Body of pancreas (tissue), 4 donors: Measurements from ENCODE around the gene HYAL1. TPM values are rescaled to one million over a fixed set of nuclear protein-coding genes. Genes with fewer than 3 reads are reported as not detected.

Experiments
- ATAC-seq: fragments of 150-250 bp; one replicate; pipeline ENCODE4 v1.9.1; 2016
- DNase-seq, 4 donors: peaks; one replicate each; pipeline ENCODE4 v3.0.0-alpha.2; 2019
- H3K27ac ChIP-seq, 4 donors: fragments of 200-600 bp; sonication (generic); 1 replicate in 3 of 4; 2 replicates in 1 of 4; pipeline versions ENCODE4 v1.5.1 to v1.6.1; 2016 to 2019; ENCODE audit warnings: mild to moderate bottlenecking in 1 of 4, mixed read lengths in 1 of 4, moderate library complexity in 1 of 4
- H3K27me3 ChIP-seq, 2 donors: fragments of 200-600 bp; sonication (generic); one replicate each; pipeline ENCODE4 v1.6.0; 2016; ENCODE audit warnings: mild to moderate bottlenecking in 1 of 2
- H3K36me3 ChIP-seq, 2 donors: fragments of 200-600 bp; sonication (generic); replicated peaks in 1 of 2; 2 replicates each; pipeline ENCODE4 v1.5.1; 2016; ENCODE audit warnings: low read depth in 2 of 2; ENCODE audit not compliant: insufficient read depth in 1 of 2
- H3K4me1 ChIP-seq: fragments of 200-600 bp; sonication (generic); one replicate; pipeline ENCODE4 v1.6.0; 2016
- H3K4me3 ChIP-seq, 2 donors: fragments of 200-600 bp; sonication (generic); 1 replicate in 1 of 2; 2 replicates in 1 of 2; pipeline ENCODE4 v1.5.1; 2016 to 2019
- H3K9me3 ChIP-seq, 3 donors: fragments of 200-600 bp; sonication (generic); 1 replicate in 2 of 3; 2 replicates in 1 of 3; pipeline ENCODE4 v1.5.1; 2016
- POLR2A ChIP-seq, 3 donors: fragments of 450-650 bp; IDR thresholded peaks; one replicate each; pipeline ENCODE4 v1.6.1; 2016; ENCODE audit warnings: antibody characterized with exemption in 3 of 3, mild to moderate bottlenecking in 2 of 3
- WGBS, 2 donors: methylation state at CpG; one replicate each; pipeline ENCODE4 v1.1.5; 2017; 5-methylcytosine and 5-hydroxymethylcytosine counted together
- intact Hi-C: fragments of 100-400 bp; cut with DNase I; formaldehyde crosslinking; loops from one replicate; pipeline ENCODE4 v1.15.1; 2023
- total RNA-seq, 2 donors: library from RNA; depleted of rRNA; stranded (reverse); fragments of >200 nt; gene quantifications; one replicate each; pipeline ENCODE4 v1.1.0, GENCODE V29; 2016
- TF ChIP-seq, protein P1 (sequence below), 7 experiments: fragments of 450-650 bp in 4 of 7; fragments of 200-600 bp in 3 of 7; sonication (generic) in 3 of 7; IDR thresholded peaks; one replicate each; pipeline ENCODE4 v1.5.1; 2016 to 2019; ENCODE audit warnings: antibody characterized with exemption in 7 of 7

Gene HYAL1
- total RNA-seq, 2 donors from 2014 or later: 13.0 to 20.4 TPM

DNA sequence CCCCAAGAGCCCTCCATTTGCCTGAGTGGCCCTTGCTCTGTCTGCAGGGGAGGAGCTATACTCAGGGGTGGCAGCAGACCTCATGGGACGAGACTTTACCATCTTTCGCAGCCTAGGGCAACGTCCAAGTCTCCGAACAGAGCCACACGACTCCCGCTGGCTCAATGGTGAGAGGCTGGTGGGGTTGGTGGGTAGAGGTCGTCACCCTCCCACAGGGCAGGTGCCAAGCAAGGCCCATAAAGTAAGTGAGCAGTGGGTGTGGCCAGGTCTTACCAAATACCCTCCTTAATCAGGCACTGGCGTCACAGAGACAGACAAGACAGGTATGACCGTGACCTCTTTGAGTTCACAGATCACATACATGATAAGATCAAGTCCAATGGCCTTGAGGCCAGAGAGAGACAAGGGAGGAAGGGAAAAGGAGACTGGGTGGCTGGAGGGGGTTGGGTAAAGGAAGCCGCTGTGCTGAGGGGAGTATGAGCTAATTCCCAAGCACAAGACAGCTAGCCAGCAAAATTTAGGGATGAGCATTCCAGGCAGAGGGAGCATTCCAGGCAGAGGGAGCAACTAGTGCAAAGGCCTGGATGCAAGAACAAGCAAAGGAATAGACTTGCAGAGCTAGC, 31.9 kb downstream of the HYAL1 start:
- WGBS, 2 donors: 20 to 40% methylated on average over 9 to 10 of the region's 10 CpGs
- Histone ChIP-seq H3K4me3 (no peak overlapping the region), H3K27me3 (no peaks in the 10 kb centered on the region), H3K9me3 (no peaks in the 10 kb centered on the region), H3K27ac (peak overlapping the region; percentile 93 to 97 (median 94)), H3K36me3 (no peaks in the 10 kb centered on the region), H3K4me1 (peaks cover 79% of the 10 kb centered on the region)
- intact Hi-C loops: loop anchor here (5.0 to 10.0 kb wide), 2 partner anchors 39 to 77 kb away; partner anchors contain the start of gene GNAT1
- ATAC-seq: no peak
- no peak for DNase-seq
- TF ChIP-seq POLR2A (IDR thresholded peaks at IDR 0.05): peak in 1 of 3 donors; percentile 18
- TF ChIP-seq, protein P1, sequence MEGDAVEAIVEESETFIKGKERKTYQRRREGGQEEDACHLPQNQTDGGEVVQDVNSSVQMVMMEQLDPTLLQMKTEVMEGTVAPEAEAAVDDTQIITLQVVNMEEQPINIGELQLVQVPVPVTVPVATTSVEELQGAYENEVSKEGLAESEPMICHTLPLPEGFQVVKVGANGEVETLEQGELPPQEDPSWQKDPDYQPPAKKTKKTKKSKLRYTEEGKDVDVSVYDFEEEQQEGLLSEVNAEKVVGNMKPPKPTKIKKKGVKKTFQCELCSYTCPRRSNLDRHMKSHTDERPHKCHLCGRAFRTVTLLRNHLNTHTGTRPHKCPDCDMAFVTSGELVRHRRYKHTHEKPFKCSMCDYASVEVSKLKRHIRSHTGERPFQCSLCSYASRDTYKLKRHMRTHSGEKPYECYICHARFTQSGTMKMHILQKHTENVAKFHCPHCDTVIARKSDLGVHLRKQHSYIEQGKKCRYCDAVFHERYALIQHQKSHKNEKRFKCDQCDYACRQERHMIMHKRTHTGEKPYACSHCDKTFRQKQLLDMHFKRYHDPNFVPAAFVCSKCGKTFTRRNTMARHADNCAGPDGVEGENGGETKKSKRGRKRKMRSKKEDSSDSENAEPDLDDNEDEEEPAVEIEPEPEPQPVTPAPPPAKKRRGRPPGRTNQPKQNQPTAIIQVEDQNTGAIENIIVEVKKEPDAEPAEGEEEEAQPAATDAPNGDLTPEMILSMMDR (IDR thresholded peaks at IDR 0.05): no peak

DNA sequence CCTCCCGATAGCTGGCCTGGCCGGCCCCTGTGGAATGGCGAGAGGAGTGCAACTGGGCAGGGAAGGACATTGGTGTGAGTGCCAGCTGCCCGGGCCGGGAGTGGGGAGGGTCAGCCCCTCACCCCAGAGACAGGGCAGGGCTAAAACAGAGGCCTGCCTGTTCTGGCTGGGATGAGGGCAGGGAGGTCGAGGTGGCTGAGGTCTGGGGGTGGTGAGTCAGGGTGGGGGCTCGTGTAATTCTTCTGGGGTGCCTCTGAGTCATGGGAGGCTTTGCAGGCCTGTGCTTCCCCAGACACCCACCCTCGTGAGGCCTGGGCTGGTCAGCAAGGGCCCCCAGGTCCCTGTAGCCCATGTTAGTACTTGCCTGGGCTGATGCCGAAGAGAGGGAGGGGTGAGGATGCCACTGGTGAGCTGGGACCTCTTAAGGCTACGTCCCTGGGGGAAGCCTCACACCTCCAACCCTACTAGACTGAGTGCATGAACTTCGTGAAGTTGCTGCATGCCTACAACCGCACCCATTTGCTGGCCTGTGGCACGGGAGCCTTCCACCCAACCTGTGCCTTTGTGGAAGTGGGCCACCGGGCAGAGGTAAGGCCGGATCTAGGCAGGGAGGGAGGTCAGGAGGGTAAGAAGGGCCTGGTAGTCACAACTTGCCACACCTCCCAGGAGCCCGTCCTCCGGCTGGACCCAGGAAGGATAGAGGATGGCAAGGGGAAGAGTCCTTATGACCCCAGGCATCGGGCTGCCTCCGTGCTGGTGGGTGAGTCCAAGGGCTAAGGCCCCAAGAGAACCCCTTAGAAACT, 32.8 kb downstream of the HYAL1 start:
- Histone ChIP-seq H3K4me1 (peaks cover 87% of the 10 kb centered on the region), H3K27ac (peak overlapping the region; percentile 93 to 97 (median 94)), H3K4me3 (no peak overlapping the region), H3K36me3 (no peaks in the 10 kb centered on the region), H3K27me3 (no peaks in the 10 kb centered on the region), H3K9me3 (no peaks in the 10 kb centered on the region)
- intact Hi-C loops: loop anchor here (5.0 to 10.0 kb wide), 2 partner anchors 38 to 76 kb away; partner anchors contain the start of gene GNAT1
- no peak for ATAC-seq
- TF ChIP-seq, protein P1 (IDR thresholded peaks at IDR 0.05): no peak
- TF ChIP-seq POLR2A (IDR thresholded peaks at IDR 0.05): no peak
- DNase-seq: no peak
- WGBS, 2 donors: 50 to 51% methylated on average over 10 to 19 of the region's 19 CpGs

DNA sequence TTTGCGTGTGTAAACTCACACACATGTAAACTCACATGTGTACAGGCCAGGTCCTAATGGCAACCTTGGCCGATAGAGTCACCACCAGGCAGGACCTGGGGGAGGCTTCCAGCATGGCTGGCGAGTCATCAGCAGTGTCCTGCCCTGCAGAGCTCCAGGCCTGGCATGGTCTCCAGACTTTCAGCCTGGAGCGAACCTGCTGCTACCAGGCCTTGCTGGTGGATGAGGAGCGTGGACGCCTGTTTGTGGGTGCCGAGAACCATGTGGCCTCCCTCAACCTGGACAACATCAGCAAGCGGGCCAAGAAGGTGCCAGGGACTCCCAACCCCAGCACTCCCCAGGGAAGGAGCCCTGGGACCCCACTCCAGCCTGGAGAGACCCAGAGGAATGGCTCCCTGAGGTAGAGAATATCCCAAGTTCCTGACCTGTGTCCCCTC, 33.4 kb downstream of the HYAL1 start:
- peaks cover 93% of the 10 kb centered on the region for H3K4me1 ChIP-seq
- peak overlapping the region in 1 of 2 donors; percentile 16 for H3K4me3 ChIP-seq
- no peaks in the 10 kb centered on the region for H3K27me3 ChIP-seq
- WGBS, 2 donors: 37 to 40% methylated on average over 1 to 8 of the region's 8 CpGs
- ATAC-seq (no peak), DNase-seq (no peak)
- no peak for TF ChIP-seq POLR2A (IDR thresholded peaks at IDR 0.05)
- TF ChIP-seq, protein P1 (IDR thresholded peaks at IDR 0.05): no peak
- no peaks in the 10 kb centered on the region for H3K36me3 ChIP-seq
- H3K27ac ChIP-seq: peak overlapping the region; percentile 93 to 97 (median 94)
- no peaks in the 10 kb centered on the region for H3K9me3 ChIP-seq
- intact Hi-C loops: loop anchor here (5.0 to 10.0 kb wide), 2 partner anchors 38 to 75 kb away; partner anchors contain the start of gene GNAT1

DNA sequence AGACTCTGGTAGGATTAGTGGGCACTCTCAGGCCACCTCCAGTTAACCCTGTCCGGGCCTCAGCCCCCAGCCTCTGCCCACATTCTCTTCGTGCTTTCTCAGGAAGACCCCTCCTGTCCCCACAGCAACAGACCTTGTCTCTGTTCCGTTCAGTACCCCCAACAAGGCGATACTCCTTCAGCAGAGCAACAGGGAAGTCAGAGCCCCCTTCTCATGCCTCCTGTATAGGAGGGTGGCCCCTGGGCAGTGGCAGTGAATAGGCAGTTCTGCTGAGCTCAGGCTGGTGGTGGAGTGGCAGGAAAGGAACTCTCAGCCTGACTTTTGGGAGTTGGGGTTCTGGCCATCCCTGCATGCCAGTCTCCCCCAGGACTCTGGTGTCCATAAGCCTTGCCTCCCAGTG, 33.9 kb downstream of the HYAL1 start:
- Histone ChIP-seq H3K27me3 (no peaks in the 10 kb centered on the region), H3K9me3 (no peaks in the 10 kb centered on the region), H3K27ac (peak overlapping the region; percentile 93 to 97 (median 94)), H3K4me1 (peaks cover 97% of the 10 kb centered on the region), H3K36me3 (no peaks in the 10 kb centered on the region), H3K4me3 (peak overlapping the region; percentile 4 to 16)
- TF ChIP-seq, protein P1 (IDR thresholded peaks at IDR 0.05): no peak
- TF ChIP-seq POLR2A (IDR thresholded peaks at IDR 0.05): no peak
- 17 to 22% methylated on average over 4 of the region's 4 CpGs for WGBS, 2 donors
- DNase-seq (no peak), ATAC-seq (no peak)
- intact Hi-C loops: no loop called here
